Fibroblast of mammary gland (primary cell): ENCODE results near the gene ATXN7L1.

Experiments
- DNase-seq: peaks from one replicate; pipeline ENCODE4 v3.0.0-alpha.2; 2010; ENCODE audit warnings: low read depth
- H3K4me3 ChIP-seq: 2 replicates; pipeline ENCODE4 v1.5.1; 2011; ENCODE audit warnings: low read depth, mild to moderate bottlenecking, low read length, moderate library complexity; ENCODE audit not compliant: control insufficient read depth
- TF ChIP-seq, protein P1 (sequence below): conservative IDR thresholded peaks from 2 replicates; pipeline ENCODE4 v1.5.1; 2011; ENCODE audit warnings: low read depth, low read length, inconsistent platforms; ENCODE audit not compliant: control insufficient read depth, insufficient read depth

The ATXN7L1 gene

DNA sequence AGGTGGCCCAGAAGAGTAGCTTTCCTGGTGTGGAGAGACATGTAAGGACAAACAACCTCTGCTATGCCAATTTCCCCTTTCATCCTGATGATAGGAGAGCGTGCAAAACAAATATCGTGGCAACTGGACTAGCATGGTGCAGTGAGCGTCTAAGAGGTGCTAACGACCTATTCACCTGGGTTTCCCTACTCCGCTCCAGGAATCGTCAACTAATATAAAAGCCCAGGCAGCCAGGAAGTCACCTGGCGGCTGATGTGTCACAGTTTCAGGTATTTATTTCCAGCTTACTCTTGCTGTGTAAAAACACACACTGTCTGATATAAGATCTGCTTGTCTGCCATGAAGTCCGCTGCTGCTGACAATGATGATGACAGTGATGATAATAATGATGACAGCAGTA is 238.6 kb downstream of the ATXN7L1 start:
- TF ChIP-seq, protein P1, sequence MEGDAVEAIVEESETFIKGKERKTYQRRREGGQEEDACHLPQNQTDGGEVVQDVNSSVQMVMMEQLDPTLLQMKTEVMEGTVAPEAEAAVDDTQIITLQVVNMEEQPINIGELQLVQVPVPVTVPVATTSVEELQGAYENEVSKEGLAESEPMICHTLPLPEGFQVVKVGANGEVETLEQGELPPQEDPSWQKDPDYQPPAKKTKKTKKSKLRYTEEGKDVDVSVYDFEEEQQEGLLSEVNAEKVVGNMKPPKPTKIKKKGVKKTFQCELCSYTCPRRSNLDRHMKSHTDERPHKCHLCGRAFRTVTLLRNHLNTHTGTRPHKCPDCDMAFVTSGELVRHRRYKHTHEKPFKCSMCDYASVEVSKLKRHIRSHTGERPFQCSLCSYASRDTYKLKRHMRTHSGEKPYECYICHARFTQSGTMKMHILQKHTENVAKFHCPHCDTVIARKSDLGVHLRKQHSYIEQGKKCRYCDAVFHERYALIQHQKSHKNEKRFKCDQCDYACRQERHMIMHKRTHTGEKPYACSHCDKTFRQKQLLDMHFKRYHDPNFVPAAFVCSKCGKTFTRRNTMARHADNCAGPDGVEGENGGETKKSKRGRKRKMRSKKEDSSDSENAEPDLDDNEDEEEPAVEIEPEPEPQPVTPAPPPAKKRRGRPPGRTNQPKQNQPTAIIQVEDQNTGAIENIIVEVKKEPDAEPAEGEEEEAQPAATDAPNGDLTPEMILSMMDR = no peak
- no peak overlapping the region for H3K4me3 ChIP-seq
- no peak for DNase-seq

DNA sequence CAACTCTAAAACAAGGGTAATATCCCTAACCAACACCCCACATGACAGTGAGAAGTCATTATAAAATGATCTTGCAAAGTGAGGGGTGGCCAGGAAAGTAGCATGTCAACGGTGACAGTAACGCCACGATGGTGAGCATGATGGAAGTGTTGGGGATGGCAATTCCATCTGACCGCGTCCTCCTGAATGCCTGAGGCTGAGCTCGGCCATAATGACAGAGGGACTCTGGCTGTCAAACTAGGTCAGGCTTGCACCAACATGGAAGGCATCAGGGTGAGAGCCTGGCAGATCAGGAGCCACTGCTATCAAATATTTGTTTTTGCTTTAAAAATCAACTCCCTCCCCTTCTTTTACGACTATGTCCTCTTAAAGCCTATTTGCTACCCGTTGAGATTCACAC is 239.4 kb downstream of the ATXN7L1 start:
- no peak for DNase-seq
- TF ChIP-seq, protein P1 = no peak
- no peak overlapping the region for H3K4me3 ChIP-seq

- H3K4me3 ChIP-seq = no peak overlapping the region
- TF ChIP-seq, protein P1 = no peak
- DNase-seq = no peak
Observed at GRCh38 chr7:105635197-105635596, 241.2 kb downstream of the ATXN7L1 start.

DNA sequence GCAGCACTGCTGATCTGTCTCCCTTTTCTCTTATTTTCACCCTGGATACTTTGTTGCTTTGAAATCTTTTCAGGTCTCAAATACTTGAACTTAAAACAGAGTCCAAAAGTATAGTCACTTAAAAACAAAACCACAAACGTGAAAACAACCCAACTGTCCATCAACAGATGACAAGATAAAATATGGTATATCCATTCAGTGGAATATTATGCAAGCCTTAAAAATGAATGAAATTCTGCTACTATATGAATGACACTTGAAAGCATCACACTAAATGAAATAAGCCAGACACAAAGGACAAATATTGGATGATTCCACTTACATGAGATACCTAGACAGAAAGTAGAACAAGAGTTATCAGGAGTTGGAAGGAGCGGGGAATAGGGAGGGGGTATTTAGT is 250.4 kb downstream of the ATXN7L1 start:
- DNase-seq = no peak
- H3K4me3 ChIP-seq = no peak overlapping the region
- TF ChIP-seq, protein P1 = no peak

DNA sequence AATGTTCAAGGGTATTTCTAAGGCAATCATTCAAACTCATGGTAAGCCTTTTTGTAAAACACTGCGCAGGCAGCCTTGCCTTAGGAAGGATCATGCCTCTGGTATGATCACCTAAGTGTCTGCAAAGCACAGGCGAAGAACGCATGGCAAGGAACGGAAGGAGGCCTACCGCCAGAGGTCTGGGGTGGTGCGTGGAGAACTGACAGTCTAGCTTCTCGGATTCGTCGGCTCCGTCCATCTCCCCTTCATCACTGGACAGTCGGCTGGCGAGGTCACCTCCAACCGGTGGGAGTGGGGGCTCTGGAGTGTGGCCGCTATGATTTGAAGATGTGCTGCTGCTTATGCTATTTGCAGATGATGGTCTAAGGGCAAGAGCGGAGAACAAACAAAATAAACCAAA is 252.5 kb downstream of the ATXN7L1 start:
- no peak overlapping the region for H3K4me3 ChIP-seq
- TF ChIP-seq, protein P1 = no peak
- no peak for DNase-seq

DNA sequence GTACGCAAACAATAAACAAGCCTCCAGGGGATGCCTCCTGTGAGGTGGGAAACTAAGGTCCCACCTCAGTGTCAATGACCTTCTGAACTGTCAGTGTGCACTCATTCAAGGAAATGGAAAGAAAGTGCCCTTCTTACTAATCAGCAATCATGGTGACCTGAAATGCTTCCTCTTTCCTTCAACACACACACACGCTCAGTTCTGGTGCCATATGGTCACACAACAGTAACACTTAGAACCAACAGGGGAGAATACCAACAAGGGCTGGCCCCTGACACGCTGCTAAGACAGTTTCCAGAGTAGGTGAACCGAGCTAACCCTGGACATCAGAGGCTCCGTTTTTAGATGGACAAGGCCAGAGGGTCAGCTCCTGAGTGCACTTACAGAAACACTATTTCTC is 253.0 kb downstream of the ATXN7L1 start:
- H3K4me3 ChIP-seq = no peak overlapping the region
- no peak for DNase-seq
- TF ChIP-seq, protein P1 = no peak

- H3K4me3 ChIP-seq = no peak overlapping the region
- TF ChIP-seq, protein P1 = no peak
- DNase-seq = no peak
Observed at GRCh38 chr7:105622106-105622731, 254.2 kb downstream of the ATXN7L1 start.
